Measurements from ENCODE around the gene TRAM2. TPM values are rescaled to one million over a fixed set of nuclear protein-coding genes. Genes with fewer than 3 reads are reported as not detected.
"Not testable (repeated sequence)": the region's sequence is repeated elsewhere in the genome, so short reads cannot be mapped to it uniquely, and the experiment has no call there.

Gene TRAM2
- total RNA-seq, 6 experiments from 2014 or later = 16.1 to 24.8 (median 17.8) TPM

- H3K27ac ChIP-seq = no peak overlapping the region
- no peak for ATAC-seq
- no peaks in the 10 kb centered on the region for H3K27me3 ChIP-seq
- H3K36me3 ChIP-seq = no peaks in the 10 kb centered on the region
- no peaks in the 10 kb centered on the region for H3K4me1 ChIP-seq
- no peaks in the 10 kb centered on the region for H3K9me3 ChIP-seq
- no peak overlapping the region for H3K4me3 ChIP-seq
- intact Hi-C loops (cut with DNase I) = no loop called here
- TF ChIP-seq POLR2A (IDR thresholded peaks at IDR 0.05) (no peak), CTCF (IDR thresholded peaks at IDR 0.05) (no peak)
- 96% methylated on average over 1 of the region's 3 CpGs for WGBS (ENCODE audit: insufficient coverage, low coverage, low lambda C conversion rate, missing lambda C conversion rate)
- DNase-seq = no peak
These were observed 93.2 kb downstream of the TRAM2 start for GRCh38 chr6:52483671-52484003.

GRCh38 chr6:52482903-52483670, 93.8 kb downstream of the TRAM2 start:
- WGBS (ENCODE audit: insufficient coverage, low coverage, low lambda C conversion rate, missing lambda C conversion rate) = 75% methylated on average over 2 of the region's 7 CpGs
- H3K4me1 ChIP-seq = no peaks in the 10 kb centered on the region
- H3K36me3 ChIP-seq = no peaks in the 10 kb centered on the region
- intact Hi-C loops (cut with DNase I) = no loop called here
- no peak for TF ChIP-seq CTCF (IDR thresholded peaks at IDR 0.05)
- no peak for TF ChIP-seq POLR2A (IDR thresholded peaks at IDR 0.05)
- ATAC-seq = no peak
- no peak overlapping the region for H3K27ac ChIP-seq
- no peaks in the 10 kb centered on the region for H3K9me3 ChIP-seq
- no peak for DNase-seq
- H3K4me3 ChIP-seq = no peak overlapping the region
- no peaks in the 10 kb centered on the region for H3K27me3 ChIP-seq

- Histone ChIP-seq H3K27me3 (no peaks in the 10 kb centered on the region), H3K4me1 (no peaks in the 10 kb centered on the region), H3K4me3 (no peak overlapping the region), H3K27ac (no peak overlapping the region), H3K36me3 (no peaks in the 10 kb centered on the region), H3K9me3 (no peaks in the 10 kb centered on the region)
- intact Hi-C loops (cut with DNase I) = no loop called here
- WGBS (ENCODE audit: insufficient coverage, low coverage, low lambda C conversion rate, missing lambda C conversion rate) = 68% methylated on average over 2 of the region's 2 CpGs
- DNase-seq (no peak), ATAC-seq (no peak)
- TF ChIP-seq CTCF (IDR thresholded peaks at IDR 0.05) (no peak), POLR2A (IDR thresholded peaks at IDR 0.05) (no peak)
These were observed 101.6 kb downstream of the TRAM2 start for GRCh38 chr6:52475307-52475706.

GRCh38 chr6:52474173-52474572, 102.7 kb downstream of the TRAM2 start:
- TF ChIP-seq POLR2A (IDR thresholded peaks at IDR 0.05) (no peak), CTCF (IDR thresholded peaks at IDR 0.05) (no peak)
- Histone ChIP-seq H3K27ac (no peak overlapping the region), H3K9me3 (no peaks in the 10 kb centered on the region), H3K27me3 (no peaks in the 10 kb centered on the region), H3K4me1 (no peaks in the 10 kb centered on the region), H3K4me3 (no peak overlapping the region), H3K36me3 (no peaks in the 10 kb centered on the region)
- no peak for DNase-seq
- ATAC-seq = no peak
- intact Hi-C loops (cut with DNase I) = no loop called here
- WGBS (ENCODE audit: insufficient coverage, low coverage, low lambda C conversion rate, missing lambda C conversion rate) = 87% methylated on average over 4 of the region's 4 CpGs

GRCh38 chr6:52461194-52461593, 115.7 kb downstream of the TRAM2 start:
- 83% methylated on average over 2 of the region's 2 CpGs for WGBS (ENCODE audit: insufficient coverage, low coverage, low lambda C conversion rate, missing lambda C conversion rate)
- H3K36me3 ChIP-seq; H3K27me3 ChIP-seq; H3K4me1 ChIP-seq; ATAC-seq; H3K9me3 ChIP-seq; H3K27ac ChIP-seq; intact Hi-C loops (cut with DNase I); H3K4me3 ChIP-seq; DNase-seq: not testable (repeated sequence)

Measured in right lobe of liver (tissue), 6 donors.